ENCODE measurements around the gene CYTIP. TPM values are rescaled to one million over a fixed set of nuclear protein-coding genes. Genes with fewer than 3 reads are reported as not detected.

Gene CYTIP
- total RNA-seq, 1 donor from 2014 or later: 1.1 TPM

- intact Hi-C loops (cut with DNase I): no loop called here
- peak; percentile 62 for ATAC-seq (ENCODE audit: poor library complexity)
- no peak for DNase-seq
Observed at GRCh38 chr2:157468931-157469708, 25.2 kb upstream of the CYTIP start.

- no peak for DNase-seq
- intact Hi-C loops (cut with DNase I): no loop called here
- ATAC-seq (ENCODE audit: poor library complexity): no peak
Observed at GRCh38 chr2:157466764-157467163, 22.9 kb upstream of the CYTIP start.

DNA sequence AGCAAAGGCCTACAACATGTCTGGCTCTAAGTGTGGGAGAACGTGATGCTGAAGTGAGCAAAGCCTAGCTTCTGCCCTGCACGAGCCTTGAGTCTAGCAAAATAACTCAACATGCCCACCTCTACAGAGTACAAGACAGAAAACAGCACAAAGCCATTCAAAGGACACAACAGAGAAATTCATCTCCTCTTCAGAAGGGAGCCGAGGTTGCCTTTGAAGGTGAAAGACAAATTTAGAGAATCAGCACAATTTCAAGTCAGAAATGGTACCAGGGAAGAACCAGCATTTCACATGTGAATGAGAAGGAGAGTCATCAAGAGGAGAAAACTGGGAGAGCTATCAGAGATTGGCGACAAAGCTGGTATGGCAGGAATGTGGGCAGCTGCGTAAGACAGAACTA is 21.7 kb upstream of the CYTIP start:
- intact Hi-C loops (cut with DNase I): no loop called here
- ATAC-seq (ENCODE audit: poor library complexity) (no peak), DNase-seq (no peak)

DNA sequence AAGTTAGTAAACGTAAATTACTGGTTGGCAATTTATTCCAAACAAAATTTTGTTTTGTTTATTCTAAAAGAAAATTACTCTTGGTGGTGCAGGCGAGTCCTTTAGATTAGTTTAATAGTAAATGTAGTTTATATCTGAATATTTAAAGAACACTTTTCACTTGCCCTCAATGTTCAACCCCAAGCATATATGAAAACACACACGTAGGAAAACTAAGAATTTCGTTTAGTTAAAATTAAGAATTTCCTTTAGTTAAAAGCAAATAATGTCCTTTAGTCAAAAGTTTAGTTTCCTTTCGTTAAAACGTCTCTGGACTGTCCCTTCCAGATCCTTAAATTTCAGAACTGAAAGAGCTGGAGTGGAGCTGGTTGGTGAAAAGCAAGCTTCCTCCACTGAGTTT is 19.1 kb upstream of the CYTIP start:
- DNase-seq: no peak
- ATAC-seq (ENCODE audit: poor library complexity): no peak
- intact Hi-C loops (cut with DNase I): no loop called here

- ATAC-seq (ENCODE audit: poor library complexity) (no peak), DNase-seq (no peak)
- intact Hi-C loops (cut with DNase I): no loop called here
Observed at GRCh38 chr2:157460897-157461296, 17.0 kb upstream of the CYTIP start.

DNA sequence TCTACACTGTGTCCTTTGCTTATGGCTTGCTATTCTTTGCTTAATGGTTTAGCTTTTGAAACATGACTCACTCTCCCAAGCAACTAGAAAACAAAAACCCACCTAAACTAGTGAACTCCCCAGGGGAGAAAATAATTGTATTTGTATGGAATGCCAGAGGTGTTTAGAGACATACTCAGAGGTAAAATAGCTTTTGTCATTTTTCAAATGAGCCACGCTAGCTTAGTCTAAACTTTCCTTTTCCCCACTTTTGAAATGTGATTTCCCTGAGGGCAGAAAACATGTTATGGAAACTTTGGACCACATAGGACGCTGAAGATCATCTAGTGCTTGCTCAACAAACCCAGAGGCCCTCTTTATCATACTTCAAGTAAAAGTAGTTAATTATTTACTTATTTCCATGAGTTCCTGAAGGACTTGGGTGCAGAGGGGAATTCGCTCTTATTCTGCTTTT is 16.5 kb upstream of the CYTIP start:
- intact Hi-C loops (cut with DNase I): no loop called here
- DNase-seq: no peak
- no peak for ATAC-seq (ENCODE audit: poor library complexity)

- no peak for DNase-seq
- intact Hi-C loops (cut with DNase I): no loop called here
- no peak for ATAC-seq (ENCODE audit: poor library complexity)
Observed at GRCh38 chr2:157459486-157459885, 15.6 kb upstream of the CYTIP start.

DNA sequence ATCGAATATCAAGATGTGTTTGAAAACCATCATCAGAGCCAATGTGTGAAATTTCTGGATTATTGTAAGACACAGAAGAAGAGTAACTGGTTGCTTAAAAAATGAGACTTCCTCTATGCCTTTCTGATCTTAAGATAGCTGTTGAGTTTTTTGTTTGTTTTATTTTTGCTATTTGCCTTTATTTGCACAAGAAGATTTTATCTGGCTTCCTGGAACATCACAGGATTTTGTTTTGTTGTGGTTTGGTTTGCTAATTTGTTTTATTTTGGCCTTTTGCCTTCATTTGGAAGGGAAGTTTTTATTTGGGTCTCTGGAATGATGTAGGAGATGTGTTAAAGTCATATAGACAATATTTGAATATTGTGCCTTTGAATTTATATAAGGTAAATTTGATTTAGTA is 3.9 kb upstream of the CYTIP start:
- intact Hi-C loops (cut with DNase I): no loop called here
- ATAC-seq (ENCODE audit: poor library complexity): no peak
- DNase-seq: no peak

- ATAC-seq (ENCODE audit: poor library complexity) (no peak), DNase-seq (no peak)
- intact Hi-C loops (cut with DNase I): no loop called here
Observed at GRCh38 chr2:157447031-157447430, 3.1 kb upstream of the CYTIP start.

GRCh38 chr2:157444641-157445040 is 752 bp upstream of the CYTIP start:
- intact Hi-C loops (cut with DNase I): no loop called here
- ATAC-seq (ENCODE audit: poor library complexity): no peak

GRCh38 chr2:157443090-157443489 is 799 bp downstream of the CYTIP start:
- DNase-seq (no peak), ATAC-seq (ENCODE audit: poor library complexity) (no peak)
- intact Hi-C loops (cut with DNase I): no loop called here

More at GRCh38 chr2:157444641-157445040, 752 bp upstream of the CYTIP start:
- DNase-seq: no peak

DNA sequence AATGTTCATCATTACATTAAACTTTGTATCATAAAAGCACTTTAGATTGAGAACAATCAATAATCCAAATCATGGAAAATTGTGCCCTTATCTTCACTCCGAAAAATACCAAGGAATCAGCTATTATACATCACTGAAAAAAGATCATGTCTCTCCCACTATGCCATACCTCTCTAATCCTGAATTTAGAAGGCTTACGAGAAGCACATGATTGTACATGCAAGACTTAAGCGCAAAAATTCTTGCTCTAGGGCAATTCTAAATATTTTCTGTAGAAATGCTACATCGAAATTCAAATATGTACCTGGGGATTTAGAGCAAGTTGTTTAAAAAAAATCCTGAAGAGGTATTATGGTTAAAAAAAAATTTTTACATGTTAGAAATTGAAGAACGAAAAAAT is 1.3 kb downstream of the CYTIP start:
- no peak for ATAC-seq (ENCODE audit: poor library complexity)
- DNase-seq: no peak
- intact Hi-C loops (cut with DNase I): no loop called here

DNA sequence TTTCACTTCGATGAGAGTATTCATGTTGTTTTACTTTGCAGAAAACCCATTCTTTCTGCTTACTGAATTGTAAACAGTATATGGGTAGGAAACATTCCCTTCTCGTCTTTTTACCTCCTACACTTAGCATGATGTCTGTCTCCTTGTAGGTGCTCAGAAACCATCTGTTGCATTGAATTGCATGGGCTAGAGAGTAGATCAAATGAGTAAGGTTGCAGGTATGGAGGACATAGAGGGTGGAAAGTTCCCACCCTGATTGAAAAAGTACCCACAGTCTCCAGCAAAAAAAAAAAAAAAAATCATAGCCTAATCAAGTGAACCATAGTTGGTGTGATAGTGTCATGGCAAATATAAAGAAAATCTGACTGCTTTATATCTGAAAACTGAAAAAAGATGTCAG is 1.7 kb downstream of the CYTIP start:
- ATAC-seq (ENCODE audit: poor library complexity): no peak
- intact Hi-C loops (cut with DNase I): no loop called here
- no peak for DNase-seq

GRCh38 chr2:157441072-157441454 is 2.8 kb downstream of the CYTIP start:
- peak; percentile 76 for ATAC-seq (ENCODE audit: poor library complexity)
- DNase-seq: no peak
- intact Hi-C loops (cut with DNase I): no loop called here

- no peak for ATAC-seq (ENCODE audit: poor library complexity)
Observed at GRCh38 chr2:157440404-157441071, 3.4 kb downstream of the CYTIP start.

GRCh38 chr2:157439824-157440186 is 4.1 kb downstream of the CYTIP start:
- intact Hi-C loops (cut with DNase I): no loop called here
- peak; percentile 32 for ATAC-seq (ENCODE audit: poor library complexity)
- DNase-seq: no peak

More at GRCh38 chr2:157440404-157441071, 3.4 kb downstream of the CYTIP start:
- DNase-seq: no peak
- intact Hi-C loops (cut with DNase I): no loop called here

- DNase-seq (no peak), ATAC-seq (ENCODE audit: poor library complexity) (peak; percentile 67)
- intact Hi-C loops (cut with DNase I): no loop called here
Observed at GRCh38 chr2:157438863-157439823, 4.7 kb downstream of the CYTIP start.

DNA sequence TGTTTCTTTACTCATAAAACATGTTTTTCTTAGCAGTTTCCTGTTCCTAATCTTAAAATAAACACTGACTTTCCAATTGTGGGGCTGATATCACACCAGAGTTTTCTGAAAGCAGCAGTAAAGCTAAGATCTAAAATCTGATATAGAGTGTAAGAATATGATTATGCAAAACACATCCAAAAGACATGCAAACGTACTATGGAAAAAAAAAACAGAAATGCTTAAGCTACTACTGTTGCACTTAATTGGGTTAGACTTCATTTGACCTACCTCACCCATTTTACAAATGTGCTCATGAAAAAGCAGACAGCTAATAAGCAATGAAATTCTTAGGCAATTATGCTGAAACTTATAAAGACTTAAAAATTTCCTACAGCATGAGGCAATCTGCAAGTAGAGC is 10.5 kb downstream of the CYTIP start:
- intact Hi-C loops (cut with DNase I): no loop called here
- DNase-seq (no peak), ATAC-seq (ENCODE audit: poor library complexity) (peak; percentile 32)

DNA sequence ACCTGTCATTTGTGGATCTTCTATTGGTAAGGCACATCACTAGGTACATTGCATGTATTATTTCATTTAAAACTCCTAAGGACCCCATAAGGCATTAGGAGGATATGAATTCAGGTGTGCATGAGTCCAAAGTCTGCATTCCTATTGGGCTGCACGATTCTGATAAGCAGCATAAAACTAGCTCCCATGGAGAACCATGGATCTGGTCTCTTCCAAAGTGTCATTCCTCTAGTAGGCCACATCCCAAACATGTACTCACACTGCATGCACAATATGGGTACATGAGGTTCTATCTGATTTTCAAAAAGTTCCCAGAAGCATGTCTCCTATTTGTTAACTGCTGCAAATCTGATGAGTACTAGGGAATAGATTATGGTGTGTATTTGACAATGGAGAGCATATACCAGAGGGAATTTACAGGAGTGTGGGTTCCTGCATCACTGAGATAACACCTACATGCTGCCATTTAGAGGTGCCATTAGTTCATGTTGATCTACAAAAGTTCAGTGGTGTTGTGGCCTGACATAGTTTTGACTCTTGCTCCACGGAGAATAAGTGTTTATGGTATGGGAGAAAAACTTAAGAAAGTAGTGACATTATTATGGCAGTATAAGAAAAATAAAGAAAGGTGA is 11.3 kb downstream of the CYTIP start:
- DNase-seq (no peak), ATAC-seq (ENCODE audit: poor library complexity) (no peak)
- intact Hi-C loops (cut with DNase I): no loop called here

All from Right ventricle myocardium superior (tissue), 1 donor.